ENCODE results near the gene FAM3C.
A peak's percentile ranks its signal among the peaks of the same experiment; 100 is the strongest.

The FAM3C gene

DNA sequence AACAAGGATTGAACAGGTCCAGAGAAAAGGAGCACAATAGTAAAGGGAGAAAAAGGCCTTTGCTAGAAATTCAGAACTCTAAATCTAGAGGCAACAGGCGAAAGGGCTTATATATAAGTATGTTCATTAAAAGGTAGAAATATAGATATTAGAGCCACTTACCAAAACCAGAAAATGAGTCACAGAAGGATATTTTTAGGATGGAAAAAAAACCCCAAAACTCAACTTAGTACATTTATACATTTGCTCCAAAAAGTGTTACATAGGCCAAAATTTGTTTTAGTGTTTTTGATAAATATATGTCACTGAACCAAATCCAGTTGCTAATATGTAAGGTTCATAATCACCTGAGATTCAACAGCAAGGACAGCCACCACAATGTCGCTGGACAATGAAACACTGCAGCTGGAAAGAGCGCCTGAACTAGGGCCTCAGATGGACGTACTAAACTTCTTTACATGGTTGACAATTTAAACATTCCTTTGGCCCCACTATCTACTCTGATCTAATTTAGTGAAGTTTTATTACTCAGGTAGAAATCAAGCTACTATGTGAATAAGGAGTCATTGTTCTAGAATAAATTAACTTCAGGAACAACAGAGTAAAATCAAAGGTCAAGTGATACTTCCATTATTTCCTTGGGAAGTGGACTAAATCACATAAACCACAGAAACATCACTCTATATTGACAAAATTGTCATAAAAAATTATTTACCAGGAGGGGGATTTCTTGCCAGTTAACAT is 10.9 kb downstream of the FAM3C start:
- H3K4me3 ChIP-seq (ENCODE audit: low read depth, low read length): no peak overlapping the region
- DNase-seq (ENCODE audit: low read depth): no peak

GRCh38 chr7:121384265-121384664 is 11.8 kb downstream of the FAM3C start:
- no peak overlapping the region for H3K4me3 ChIP-seq (ENCODE audit: low read depth, low read length)
- DNase-seq (ENCODE audit: low read depth): no peak

GRCh38 chr7:121383235-121383910 is 12.7 kb downstream of the FAM3C start:
- H3K4me3 ChIP-seq (ENCODE audit: low read depth, low read length): no peak overlapping the region
- DNase-seq (ENCODE audit: low read depth): no peak

- DNase-seq (ENCODE audit: low read depth): no peak
- H3K4me3 ChIP-seq (ENCODE audit: low read depth, low read length): no peak overlapping the region
These were observed 13.6 kb downstream of the FAM3C start for GRCh38 chr7:121382473-121382872.

DNA sequence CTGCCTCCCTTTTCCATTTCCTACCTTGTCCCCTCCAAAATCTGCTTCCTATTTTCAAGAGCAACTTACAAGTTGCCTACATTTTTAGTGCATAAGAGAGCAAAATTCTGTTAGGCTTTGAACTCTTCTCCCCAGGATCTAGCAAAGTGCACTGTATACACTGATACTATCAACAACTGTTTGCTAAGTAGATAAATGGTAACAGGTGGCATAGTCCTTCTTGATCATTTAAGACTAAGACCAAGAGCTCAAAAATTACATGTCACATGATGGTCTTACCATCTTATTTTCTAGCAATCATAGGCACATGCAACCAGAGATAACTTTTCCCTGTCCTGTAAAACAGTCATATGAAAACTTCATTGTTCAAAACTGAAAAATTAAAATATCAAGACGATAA is 16.2 kb downstream of the FAM3C start:
- no peak for DNase-seq (ENCODE audit: low read depth)
- no peak overlapping the region for H3K4me3 ChIP-seq (ENCODE audit: low read depth, low read length)

DNA sequence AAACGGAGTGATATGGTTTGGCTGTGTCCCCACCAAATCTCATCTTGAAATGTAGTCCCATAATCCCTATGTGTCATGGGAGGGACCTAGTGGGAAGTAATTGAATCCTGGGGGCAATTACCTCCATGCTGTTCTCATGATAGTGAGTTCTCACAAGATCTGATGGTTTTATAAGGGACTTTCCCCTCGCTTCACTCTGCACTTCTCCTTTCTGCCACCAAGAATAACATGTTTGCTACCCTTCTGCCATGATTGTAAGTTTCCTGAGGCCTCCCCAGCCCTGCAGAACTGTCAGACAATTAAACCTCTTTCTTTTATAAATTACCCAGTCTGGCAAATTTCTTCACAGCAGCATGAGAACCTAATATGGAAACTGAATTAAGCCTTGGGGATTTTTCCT is 19.1 kb downstream of the FAM3C start:
- no peak overlapping the region for H3K4me3 ChIP-seq (ENCODE audit: low read depth, low read length)
- no peak for DNase-seq (ENCODE audit: low read depth)

- DNase-seq (ENCODE audit: low read depth): no peak
- no peak overlapping the region for H3K4me3 ChIP-seq (ENCODE audit: low read depth, low read length)
These were observed 22.9 kb downstream of the FAM3C start for GRCh38 chr7:121373177-121373576.

- no peak overlapping the region for H3K4me3 ChIP-seq (ENCODE audit: low read depth, low read length)
- no peak for DNase-seq (ENCODE audit: low read depth)
These were observed 23.6 kb downstream of the FAM3C start for GRCh38 chr7:121372376-121373010.

DNA sequence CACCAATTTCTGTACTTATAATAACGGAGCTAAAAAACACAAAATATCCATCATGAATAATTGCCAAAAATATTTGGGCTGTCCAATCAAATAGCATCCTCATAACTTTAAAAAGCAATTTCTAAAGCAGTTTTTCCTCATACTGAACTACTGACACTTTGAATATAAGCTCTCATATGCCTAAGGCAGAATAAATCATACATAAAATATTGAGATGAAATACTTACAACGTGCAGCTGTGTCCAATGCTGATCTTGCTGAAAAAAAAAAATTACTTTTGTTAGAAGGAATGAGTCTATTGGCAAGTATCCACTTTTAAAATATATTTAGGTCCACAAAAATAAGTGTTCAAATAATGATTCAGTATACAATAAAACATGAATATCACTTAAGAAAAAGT is 24.2 kb downstream of the FAM3C start:
- no peak overlapping the region for H3K4me3 ChIP-seq (ENCODE audit: low read depth, low read length)
- no peak for DNase-seq (ENCODE audit: low read depth)

GRCh38 chr7:121371367-121371766 is 24.7 kb downstream of the FAM3C start:
- no peak overlapping the region for H3K4me3 ChIP-seq (ENCODE audit: low read depth, low read length)
- DNase-seq (ENCODE audit: low read depth): no peak

DNA sequence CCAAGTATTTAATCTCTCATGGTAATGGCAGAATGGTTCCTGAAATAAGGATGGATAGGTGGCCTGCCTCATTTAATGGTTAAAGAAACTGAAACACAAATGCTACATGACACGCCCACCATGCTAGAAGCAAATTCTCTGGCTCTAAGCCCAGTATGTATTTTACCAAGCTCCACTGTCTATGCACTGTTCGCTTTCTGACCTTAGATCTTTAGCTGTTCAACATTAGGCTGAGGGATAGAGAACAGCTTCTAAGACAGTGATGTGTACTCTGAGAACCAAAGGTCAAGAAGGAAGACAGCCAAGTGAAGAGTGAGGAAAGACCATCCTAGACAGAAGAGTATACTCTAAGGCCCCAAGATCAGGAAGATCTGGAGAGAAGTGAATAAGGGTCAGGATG is 26.6 kb downstream of the FAM3C start:
- peak; percentile 43 for DNase-seq (ENCODE audit: low read depth)
- H3K4me3 ChIP-seq (ENCODE audit: low read depth, low read length): no peak overlapping the region

- H3K4me3 ChIP-seq (ENCODE audit: low read depth, low read length): no peak overlapping the region
- DNase-seq (ENCODE audit: low read depth): no peak
These were observed 29.2 kb downstream of the FAM3C start for GRCh38 chr7:121366852-121367431.

GRCh38 chr7:121360564-121360963 is 35.5 kb downstream of the FAM3C start:
- no peak for DNase-seq (ENCODE audit: low read depth)
- H3K4me3 ChIP-seq (ENCODE audit: low read depth, low read length): no peak overlapping the region

DNA sequence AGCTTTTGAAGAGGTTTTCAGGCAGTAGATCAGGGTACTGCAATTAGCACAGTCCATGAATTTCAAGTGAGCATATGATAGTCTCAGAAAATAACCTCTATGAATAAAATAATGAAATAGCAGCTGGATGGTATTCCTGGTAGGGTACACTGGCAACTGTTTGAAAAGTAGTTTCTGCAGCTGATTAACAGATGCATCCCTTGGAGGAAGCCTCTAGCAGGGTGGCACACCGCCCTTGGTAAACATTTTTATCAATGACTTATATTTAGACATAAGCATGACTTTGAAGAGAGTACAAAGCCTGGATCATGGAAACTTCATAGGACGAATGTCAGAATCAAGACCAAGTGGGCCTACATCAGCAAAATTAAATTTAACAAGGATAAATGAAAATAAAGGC is 40.5 kb downstream of the FAM3C start:
- DNase-seq (ENCODE audit: low read depth): no peak
- H3K4me3 ChIP-seq (ENCODE audit: low read depth, low read length): no peak overlapping the region

- DNase-seq (ENCODE audit: low read depth): no peak
- H3K4me3 ChIP-seq (ENCODE audit: low read depth, low read length): no peak overlapping the region
These were observed 43.8 kb downstream of the FAM3C start for GRCh38 chr7:121352323-121352722.

DNA sequence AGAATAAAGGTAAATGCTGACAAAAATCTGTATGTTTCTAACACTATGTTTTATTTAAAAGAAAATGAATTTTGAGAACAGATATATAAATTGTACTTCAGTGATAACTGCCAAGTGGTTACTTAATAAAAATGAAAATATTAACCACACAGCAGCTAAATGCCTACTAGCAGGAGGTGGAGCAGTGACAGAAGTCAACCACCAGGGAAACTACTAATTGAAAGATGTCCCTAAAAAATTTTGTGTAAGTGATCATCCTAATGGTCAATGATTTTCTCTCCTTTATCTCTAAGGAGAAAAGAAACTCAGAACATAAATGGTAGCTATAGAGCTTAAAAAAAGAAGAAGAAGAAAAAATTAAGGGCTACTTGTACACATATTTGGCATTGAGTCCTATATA is 44.4 kb downstream of the FAM3C start:
- DNase-seq (ENCODE audit: low read depth): no peak
- H3K4me3 ChIP-seq (ENCODE audit: low read depth, low read length): no peak overlapping the region

GRCh38 chr7:121344497-121344896 is 51.6 kb downstream of the FAM3C start:
- no peak overlapping the region for H3K4me3 ChIP-seq (ENCODE audit: low read depth, low read length)
- DNase-seq (ENCODE audit: low read depth): no peak

DNA sequence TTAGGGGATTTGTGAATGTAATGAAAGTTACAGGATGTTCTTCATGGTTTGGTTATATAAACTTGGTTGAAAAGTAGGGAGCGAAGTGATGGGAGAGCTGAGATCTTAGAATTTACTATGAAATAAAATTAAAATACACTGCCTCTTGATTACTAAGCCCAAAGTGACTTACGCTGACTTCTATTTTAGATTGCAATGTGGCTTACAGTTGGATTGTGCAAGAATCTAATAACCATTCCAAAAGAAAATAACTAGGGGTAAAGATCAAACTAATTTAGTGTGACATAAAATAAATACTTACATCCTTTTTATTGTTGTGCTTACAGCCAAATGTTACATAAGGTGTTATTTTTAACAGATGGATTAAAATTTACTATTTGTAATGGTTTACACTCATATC is 52.0 kb downstream of the FAM3C start:
- no peak for DNase-seq (ENCODE audit: low read depth)
- no peak overlapping the region for H3K4me3 ChIP-seq (ENCODE audit: low read depth, low read length)

DNA sequence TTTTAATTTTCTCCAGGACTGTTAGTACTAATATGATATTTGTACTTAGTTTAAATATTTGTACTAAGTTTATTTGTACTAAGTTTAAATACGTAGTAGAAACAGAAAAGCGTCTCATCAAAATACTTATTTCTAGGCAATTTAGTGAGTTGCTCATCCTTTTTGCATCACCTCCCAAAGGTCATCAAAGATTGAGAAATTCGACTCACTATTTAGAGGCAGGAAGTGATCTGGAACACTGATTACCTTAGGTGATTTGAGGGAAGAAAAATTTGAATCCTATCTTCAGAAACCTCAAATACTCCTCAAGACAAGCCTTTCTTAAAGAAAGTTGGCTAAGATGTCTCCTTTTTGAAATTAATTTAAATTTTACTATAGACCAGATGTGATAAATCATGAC is 52.8 kb downstream of the FAM3C start:
- H3K4me3 ChIP-seq (ENCODE audit: low read depth, low read length): no peak overlapping the region
- no peak for DNase-seq (ENCODE audit: low read depth)

DNA sequence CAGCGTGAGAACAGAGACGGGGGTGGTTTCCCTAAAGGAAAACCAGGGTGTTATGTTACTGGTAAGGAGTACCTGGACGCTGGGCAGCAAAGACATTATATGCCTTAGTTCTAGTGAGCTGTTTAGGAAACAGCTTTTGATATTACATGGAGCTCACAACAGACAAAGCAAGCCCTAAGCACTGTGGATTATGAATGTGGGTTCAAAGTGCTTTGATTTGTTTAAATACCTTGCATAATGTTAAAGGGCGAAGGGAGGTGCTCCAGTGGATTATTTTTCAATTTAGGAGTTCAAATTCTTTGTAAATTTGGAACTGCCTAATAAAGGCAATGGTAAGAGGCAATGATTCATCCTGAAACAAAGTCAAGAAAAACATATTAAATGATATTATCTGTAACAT is 53.5 kb downstream of the FAM3C start:
- no peak for DNase-seq (ENCODE audit: low read depth)
- no peak overlapping the region for H3K4me3 ChIP-seq (ENCODE audit: low read depth, low read length)

Measured in skeletal muscle cell (primary cell).